H9 (cell line): ENCODE data around the gene CCNQ. TPM values are rescaled to one million over a fixed set of nuclear protein-coding genes. Genes with fewer than 3 reads are reported as not detected.

Experiments used
- DNase-seq: peaks from one replicate; pipeline ENCODE4 v3.0.0-alpha.2; 2017
- H2AFZ ChIP-seq: one replicate; pipeline ENCODE4 v1.6.1; 2013; ENCODE audit warnings: mild to moderate bottlenecking, low read length, control low read depth, moderate library complexity
- H2AK5ac ChIP-seq: 2 replicates; pipeline ENCODE4 v1.6.1; 2013; ENCODE audit warnings: low read length, control low read depth, mixed read lengths; ENCODE audit not compliant: insufficient read length
- H2BK120ac ChIP-seq: one replicate; pipeline ENCODE4 v1.6.1; 2013; ENCODE audit warnings: low read depth, mild to moderate bottlenecking, low read length, control low read depth, inconsistent platforms; ENCODE audit not compliant: poor library complexity, severe bottlenecking
- H2BK12ac ChIP-seq: 2 replicates; pipeline ENCODE4 v1.6.1; 2013; ENCODE audit warnings: low read length, control low read depth, mixed read lengths, low read depth; ENCODE audit not compliant: insufficient read length
- H2BK15ac ChIP-seq: 2 replicates; pipeline ENCODE4 v1.6.1; 2013; ENCODE audit warnings: low read depth, low read length, control low read depth
- H2BK20ac ChIP-seq: one replicate; pipeline ENCODE4 v1.6.1; 2013; ENCODE audit warnings: low read depth, mild to moderate bottlenecking, low read length, control low read depth, inconsistent platforms; ENCODE audit not compliant: poor library complexity, severe bottlenecking
- H2BK5ac ChIP-seq: 2 replicates; pipeline ENCODE4 v1.6.1; 2013; ENCODE audit warnings: low read length, control low read depth, mixed read lengths; ENCODE audit not compliant: insufficient read length
- H3K14ac ChIP-seq: 2 replicates; pipeline ENCODE4 v1.6.1; 2013; ENCODE audit warnings: low read length, control low read depth; ENCODE audit not compliant: insufficient read depth
- H3K18ac ChIP-seq: 2 replicates; pipeline ENCODE4 v1.6.1; 2013; ENCODE audit warnings: low read depth, mild to moderate bottlenecking, mixed read lengths, low read length, control low read depth; ENCODE audit not compliant: insufficient read length
- H3K23ac ChIP-seq: 2 replicates; pipeline ENCODE4 v1.6.1; 2013; ENCODE audit warnings: low read length, control low read depth, mixed read lengths, low read depth; ENCODE audit not compliant: insufficient read length
- H3K23me2 ChIP-seq: 2 replicates; pipeline ENCODE4 v1.6.1; 2013; ENCODE audit warnings: low read depth, mild to moderate bottlenecking, mixed read lengths, low read length, control low read depth; ENCODE audit not compliant: insufficient read length, poor library complexity, severe bottlenecking
- H3K27ac ChIP-seq: 2 replicates; pipeline ENCODE4 v1.5.1; 2013; ENCODE audit warnings: low read length, control low read depth, mixed read lengths, low read depth; ENCODE audit not compliant: insufficient read length
- H3K27me3 ChIP-seq: 2 replicates; pipeline ENCODE4 v1.6.1; 2013; ENCODE audit warnings: low read length, control low read depth, inconsistent platforms; ENCODE audit not compliant: insufficient read depth
- H3K4ac ChIP-seq: 2 replicates; pipeline ENCODE4 v1.6.1; 2013; ENCODE audit warnings: low read depth, mild to moderate bottlenecking, control low read depth, inconsistent platforms, low read length, moderate library complexity
- H3K4me1 ChIP-seq: 2 replicates; pipeline ENCODE4 v1.6.1; 2013; ENCODE audit warnings: low read length, control low read depth, inconsistent platforms; ENCODE audit not compliant: insufficient read depth
- H3K4me2 ChIP-seq: 2 replicates; pipeline ENCODE4 v1.6.1; 2013; ENCODE audit warnings: low read length, control low read depth, mixed read lengths; ENCODE audit not compliant: insufficient read length, insufficient read depth
- H3K56ac ChIP-seq: 2 replicates; pipeline ENCODE4 v1.6.1; 2013; ENCODE audit warnings: low read depth, mild to moderate bottlenecking, mixed read lengths, low read length, control low read depth; ENCODE audit not compliant: insufficient read length
- H3K79me1 ChIP-seq: 2 replicates; pipeline ENCODE4 v1.6.1; 2013; ENCODE audit warnings: low read depth, mild to moderate bottlenecking, moderate library complexity, low read length, control low read depth, inconsistent platforms; ENCODE audit not compliant: insufficient read depth, poor library complexity, severe bottlenecking
- H3K79me2 ChIP-seq: 2 replicates; pipeline ENCODE4 v1.6.1; 2013; ENCODE audit warnings: low read length, control low read depth, inconsistent platforms; ENCODE audit not compliant: insufficient read depth
- H3K9ac ChIP-seq: 2 replicates; pipeline ENCODE4 v1.6.1; 2013; ENCODE audit warnings: low read length, control low read depth, mixed read lengths; ENCODE audit not compliant: insufficient read length; ENCODE audit errors: extremely low read depth
- H3K9me3 ChIP-seq: one replicate; pipeline ENCODE4 v1.6.1; 2013; ENCODE audit warnings: low read depth, low read length, inconsistent platforms; ENCODE audit not compliant: control insufficient read depth
- H3T11ph ChIP-seq: one replicate; pipeline ENCODE4 v1.6.1; 2013; ENCODE audit warnings: mild to moderate bottlenecking, low read length, control low read depth, inconsistent platforms
- H4K20me1 ChIP-seq: one replicate; pipeline ENCODE4 v1.6.1; 2013; ENCODE audit not compliant: control insufficient read depth, insufficient read length, insufficient read depth
- H4K5ac ChIP-seq: 2 replicates; pipeline ENCODE4 v1.6.1; 2013; ENCODE audit warnings: low read depth, mild to moderate bottlenecking, mixed read lengths, low read length, control low read depth; ENCODE audit not compliant: insufficient read length
- H4K8ac ChIP-seq: replicated peaks from 2 replicates; pipeline ENCODE4 v1.6.1; 2013; ENCODE audit warnings: low read length, control low read depth, mixed read lengths, low read depth; ENCODE audit not compliant: insufficient read length
- H4K91ac ChIP-seq: 2 replicates; pipeline ENCODE4 v1.6.1; 2013; ENCODE audit warnings: low read depth, mild to moderate bottlenecking, moderate library complexity, mixed read lengths, low read length, control low read depth; ENCODE audit not compliant: insufficient read length
- H3K27ac Mint-ChIP-seq, 3 experiments: 2 replicates in 2 of 3; 3 replicates in 1 of 3; pipeline ENCODE4 v1.8.0; 2020 to 2021; ENCODE audit warnings: mixed read lengths in 3 of 3, mild to moderate bottlenecking in 1 of 3, moderate library complexity in 1 of 3
- H3K27me3 Mint-ChIP-seq: 2 replicates; pipeline ENCODE4 v1.8.0; 2021; ENCODE audit warnings: low read depth, mild to moderate bottlenecking, moderate library complexity, mixed read lengths
- H3K36me3 Mint-ChIP-seq, 3 experiments: 2 replicates in 2 of 3; 3 replicates in 1 of 3; pipeline ENCODE4 v1.8.0; 2020 to 2021; ENCODE audit warnings: low read depth in 3 of 3, mixed read lengths in 3 of 3; ENCODE audit not compliant: insufficient read depth in 1 of 3
- H3K4me1 Mint-ChIP-seq, 2 experiments: 2 replicates each; pipeline ENCODE4 v1.8.0; 2020; ENCODE audit warnings: mixed read lengths in 2 of 2
- H3K4me3 Mint-ChIP-seq, 2 experiments: 2 replicates in 1 of 2; 3 replicates in 1 of 2; pipeline ENCODE4 v1.8.0; 2020 to 2021; ENCODE audit warnings: mild to moderate bottlenecking in 2 of 2, mixed read lengths in 2 of 2, moderate library complexity in 1 of 2
- H3K9me3 Mint-ChIP-seq, 2 experiments: 2 replicates in 1 of 2; 3 replicates in 1 of 2; pipeline ENCODE4 v1.8.0; 2020; ENCODE audit warnings: mild to moderate bottlenecking in 2 of 2, mixed read lengths in 2 of 2, moderate library complexity in 1 of 2
- CTCF ChIP-seq: fragments of 200-600 bp; sonication (generic); conservative IDR thresholded peaks from 3 replicates; pipeline ENCODE4 v1.8.0; 2021; ENCODE audit warnings: antibody characterized with exemption, mild to moderate bottlenecking
- WGBS: extraction: QIAGEN DNeasy Blood & Tissue Kit; methylation state at CpG from one replicate; pipeline ENCODE4 v1.1.7; 2013; ENCODE audit warnings: missing lambda C conversion rate, low lambda C conversion rate, mixed read lengths; ENCODE audit not compliant: insufficient read length; ENCODE audit errors: extremely low coverage; 5-methylcytosine and 5-hydroxymethylcytosine counted together
- total RNA-seq: library from RNA; stranded (reverse); gene quantifications from 2 replicates; pipeline ENCODE4 v1.2.1, GENCODE V29; 2021

CCNQ gene
- total RNA-seq, 1 experiment from 2014 or later, result 18.4 TPM

DNA sequence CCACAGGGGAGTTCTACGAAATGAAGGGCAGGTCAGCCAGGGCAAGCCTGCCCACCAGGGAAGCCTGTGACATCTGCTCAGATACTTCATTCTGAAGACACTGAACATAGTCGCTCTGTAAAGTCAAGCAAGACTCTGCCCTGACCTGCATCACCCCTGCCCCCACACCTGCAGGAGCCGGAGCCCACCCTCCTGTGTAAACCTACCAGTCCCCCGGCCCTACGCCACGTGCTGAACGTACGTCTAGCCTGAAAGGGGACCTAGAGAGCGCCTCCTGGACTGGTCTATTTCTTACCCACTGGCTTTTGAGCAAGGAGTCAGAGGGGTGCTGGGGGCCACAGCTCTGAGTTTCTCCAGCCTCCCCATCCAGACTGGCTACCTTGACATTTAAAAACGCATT lies 11.6 kb downstream of the CCNQ start:
- H2BK20ac ChIP-seq, result no peak overlapping the region
- no peak overlapping the region for H4K5ac ChIP-seq
- Mint-ChIP-seq H3K27me3 (peaks cover 3% of the 10 kb centered on the region), H3K4me3 (no peak overlapping the region), H3K36me3 (peaks cover 15 to 33% (median 30%) of the 10 kb centered on the region in 3 experiments), H3K4me1 (no peaks in the 10 kb centered on the region), H3K27ac (no peak overlapping the region), H3K9me3 (peaks cover 71 to 81% of the 10 kb centered on the region in 2 experiments)
- H3K23ac ChIP-seq, result no peak overlapping the region
- no peak for DNase-seq
- no peak overlapping the region for H2BK120ac ChIP-seq
- peaks cover 39% of the 10 kb centered on the region for H3K9me3 ChIP-seq
- H2BK12ac ChIP-seq, result no peak overlapping the region
- no peak overlapping the region for H3K56ac ChIP-seq
- H4K8ac ChIP-seq, result no peak overlapping the region
- no peaks in the 10 kb centered on the region for H3K79me1 ChIP-seq
- no peaks in the 10 kb centered on the region; the same call in 1 of the 2 replicates for H3K27me3 ChIP-seq
- no peaks in the 10 kb centered on the region for H4K20me1 ChIP-seq
- no peak overlapping the region for H3K4me2 ChIP-seq
- WGBS, result no CpG with 5 or more reads among the region's 10 CpGs
- no peak overlapping the region for H3K14ac ChIP-seq
- H2AFZ ChIP-seq, result no peak overlapping the region
- H3K79me2 ChIP-seq, result no peaks in the 10 kb centered on the region
- H3K9ac ChIP-seq, result no peak overlapping the region
- H4K91ac ChIP-seq, result no peak overlapping the region
- no peak overlapping the region for H2BK5ac ChIP-seq
- H3K18ac ChIP-seq, result no peak overlapping the region
- H3K4me1 ChIP-seq, result no peaks in the 10 kb centered on the region
- no peak overlapping the region for H2BK15ac ChIP-seq
- no peak overlapping the region for H2AK5ac ChIP-seq
- TF ChIP-seq CTCF, result no peak
- H3T11ph ChIP-seq, result no peak overlapping the region
- no peak overlapping the region for H3K4ac ChIP-seq
- no peaks in the 10 kb centered on the region for H3K23me2 ChIP-seq
- no peak overlapping the region for H3K27ac ChIP-seq
